Neural crest cell (in vitro differentiated cells): Measurements from ENCODE around the gene OR9G4. TPM values are rescaled to one million over a fixed set of nuclear protein-coding genes. Genes with fewer than 3 reads are reported as not detected.

ENCODE experiments used
- DNase-seq: peaks from one replicate; pipeline ENCODE4 v3.0.0; 2021; ENCODE audit warnings: low read depth, mixed read lengths, low spot score
- H3K27ac Mint-ChIP-seq: one replicate; pipeline ENCODE4 v1.8.0; 2021; ENCODE audit warnings: mild to moderate bottlenecking, mixed read lengths; ENCODE audit not compliant: unreplicated experiment
- H3K27me3 Mint-ChIP-seq: 2 replicates; pipeline ENCODE4 v1.8.0; 2021; ENCODE audit warnings: low read depth, mild to moderate bottlenecking, mixed read lengths
- H3K36me3 Mint-ChIP-seq: 2 replicates; pipeline ENCODE4 v1.8.0; 2021; ENCODE audit warnings: low read depth, mild to moderate bottlenecking, mixed read lengths
- H3K4me1 Mint-ChIP-seq: 2 replicates; pipeline ENCODE4 v1.8.0; 2021; ENCODE audit warnings: mixed read lengths
- H3K4me3 Mint-ChIP-seq: one replicate; pipeline ENCODE4 v1.8.0; 2021; ENCODE audit warnings: mild to moderate bottlenecking, mixed read lengths
- H3K9me3 Mint-ChIP-seq: 2 replicates; pipeline ENCODE4 v1.8.0; 2021; ENCODE audit warnings: mixed read lengths
- total RNA-seq: library from RNA; stranded (reverse); gene quantifications from 2 replicates; pipeline ENCODE4 v1.2.1, GENCODE V29; 2021
- TF ChIP-seq, protein P1 (sequence below): fragments of 200-600 bp; sonication (generic); conservative IDR thresholded peaks from 2 replicates; pipeline ENCODE4 v1.5.0; 2021; ENCODE audit warnings: antibody characterized with exemption, mild to moderate bottlenecking

Gene OR9G4
- total RNA-seq, 1 donor from 2014 or later, result not detected

DNA sequence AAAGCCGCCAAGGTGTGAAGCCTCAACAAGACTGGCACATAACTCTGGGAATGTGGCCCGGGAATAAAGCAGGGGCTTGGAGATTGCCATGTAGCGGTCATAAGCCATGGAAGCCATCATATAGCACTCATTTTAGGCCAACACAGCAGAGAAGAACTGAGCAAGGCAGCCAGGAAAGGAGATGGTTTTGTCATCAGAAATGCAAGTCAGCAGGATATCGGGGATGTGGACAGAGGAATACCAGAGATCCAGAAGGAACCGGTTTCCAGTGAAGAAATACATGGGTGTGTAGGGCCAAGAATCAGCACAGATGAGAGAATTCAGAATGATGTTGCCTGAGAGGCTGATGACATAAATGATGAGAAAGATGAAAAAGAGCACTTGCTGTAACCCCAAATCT lies 3.0 kb upstream of the OR9G4 start:
- H3K4me3 Mint-ChIP-seq, result no peak overlapping the region

DNA sequence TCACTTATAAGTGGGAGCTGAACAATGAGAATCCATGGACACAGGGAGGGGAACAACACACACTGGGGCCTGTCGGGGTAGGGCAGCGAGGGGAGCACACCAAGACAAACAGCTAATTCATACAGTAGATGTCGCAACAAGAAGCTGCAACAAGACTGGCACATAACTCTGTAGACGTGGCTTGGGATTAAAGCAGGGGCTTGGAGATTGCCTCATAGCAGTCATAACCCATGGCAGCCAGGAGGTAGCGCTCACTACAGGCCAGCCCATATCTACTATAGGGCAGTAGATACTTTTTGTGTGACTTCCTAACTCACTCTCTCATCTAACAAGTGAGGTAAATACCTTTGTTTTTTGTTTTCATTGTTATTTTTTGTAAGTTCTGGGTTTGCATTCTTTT lies 1.7 kb upstream of the OR9G4 start:
- no peak for DNase-seq
- no peak overlapping the region for H3K4me3 Mint-ChIP-seq
- no peaks in the 10 kb centered on the region for H3K36me3 Mint-ChIP-seq

More for the DNA sequence above, 3.0 kb upstream of the OR9G4 start:
- Mint-ChIP-seq H3K27ac (no peak overlapping the region), H3K36me3 (no peaks in the 10 kb centered on the region), H3K27me3 (no peaks in the 10 kb centered on the region), H3K9me3 (peaks cover 5% of the 10 kb centered on the region), H3K4me1 (no peaks in the 10 kb centered on the region)
- TF ChIP-seq, protein P1, sequence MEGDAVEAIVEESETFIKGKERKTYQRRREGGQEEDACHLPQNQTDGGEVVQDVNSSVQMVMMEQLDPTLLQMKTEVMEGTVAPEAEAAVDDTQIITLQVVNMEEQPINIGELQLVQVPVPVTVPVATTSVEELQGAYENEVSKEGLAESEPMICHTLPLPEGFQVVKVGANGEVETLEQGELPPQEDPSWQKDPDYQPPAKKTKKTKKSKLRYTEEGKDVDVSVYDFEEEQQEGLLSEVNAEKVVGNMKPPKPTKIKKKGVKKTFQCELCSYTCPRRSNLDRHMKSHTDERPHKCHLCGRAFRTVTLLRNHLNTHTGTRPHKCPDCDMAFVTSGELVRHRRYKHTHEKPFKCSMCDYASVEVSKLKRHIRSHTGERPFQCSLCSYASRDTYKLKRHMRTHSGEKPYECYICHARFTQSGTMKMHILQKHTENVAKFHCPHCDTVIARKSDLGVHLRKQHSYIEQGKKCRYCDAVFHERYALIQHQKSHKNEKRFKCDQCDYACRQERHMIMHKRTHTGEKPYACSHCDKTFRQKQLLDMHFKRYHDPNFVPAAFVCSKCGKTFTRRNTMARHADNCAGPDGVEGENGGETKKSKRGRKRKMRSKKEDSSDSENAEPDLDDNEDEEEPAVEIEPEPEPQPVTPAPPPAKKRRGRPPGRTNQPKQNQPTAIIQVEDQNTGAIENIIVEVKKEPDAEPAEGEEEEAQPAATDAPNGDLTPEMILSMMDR, result no peak
- DNase-seq, result no peak

DNA sequence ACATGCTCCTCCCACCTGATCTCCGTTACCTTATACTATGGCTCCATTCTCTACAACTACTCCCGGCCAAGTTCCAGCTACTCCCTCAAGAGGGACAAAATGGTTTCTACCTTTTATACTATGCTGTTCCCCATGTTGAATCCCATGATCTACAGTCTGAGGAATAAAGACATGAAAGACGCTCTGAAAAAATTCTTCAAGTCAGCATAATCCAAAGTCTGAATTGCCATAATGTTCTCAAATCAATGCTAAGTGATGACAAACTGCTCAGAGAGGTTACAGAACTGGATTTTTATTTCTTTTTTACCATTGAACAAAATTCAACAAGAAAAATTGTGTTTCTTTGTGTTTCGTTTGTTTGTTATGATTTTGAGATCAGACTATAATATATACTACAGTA lies 7.6 kb downstream of the OR9G4 start:
- no peaks in the 10 kb centered on the region for H3K27me3 Mint-ChIP-seq
- TF ChIP-seq, protein P1, result no peak
- peaks cover 6% of the 10 kb centered on the region for H3K9me3 Mint-ChIP-seq
- H3K4me1 Mint-ChIP-seq, result no peaks in the 10 kb centered on the region
- no peak for DNase-seq
- no peak overlapping the region for H3K27ac Mint-ChIP-seq
- no peaks in the 10 kb centered on the region for H3K36me3 Mint-ChIP-seq
- no peak overlapping the region for H3K4me3 Mint-ChIP-seq

More for the DNA sequence above, 1.7 kb upstream of the OR9G4 start:
- Mint-ChIP-seq H3K27me3 (no peaks in the 10 kb centered on the region), H3K4me1 (no peaks in the 10 kb centered on the region), H3K27ac (no peak overlapping the region), H3K9me3 (peaks cover 5% of the 10 kb centered on the region)
- TF ChIP-seq, protein P1, result no peak

DNA sequence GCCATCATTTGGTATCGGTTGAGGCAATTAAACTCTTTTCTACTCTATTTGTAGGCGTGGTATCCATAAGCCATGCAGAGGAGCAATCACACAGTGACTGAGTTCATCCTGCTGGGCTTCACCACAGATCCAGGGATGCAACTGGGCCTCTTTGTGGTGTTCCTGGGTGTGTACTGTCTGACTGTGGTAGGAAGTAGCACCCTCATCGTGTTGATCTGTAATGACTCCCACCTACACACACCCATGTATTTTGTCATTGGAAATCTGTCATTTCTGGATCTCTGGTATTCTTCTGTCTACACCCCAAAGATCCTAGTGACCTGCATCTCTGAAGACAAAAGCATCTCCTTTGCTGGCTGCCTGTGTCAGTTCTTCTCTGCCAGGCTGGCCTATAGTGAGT lies 8.4 kb downstream of the OR9G4 start:
- no peak for DNase-seq
- Mint-ChIP-seq H3K4me3 (no peak overlapping the region), H3K27ac (no peak overlapping the region), H3K36me3 (no peaks in the 10 kb centered on the region), H3K4me1 (no peaks in the 10 kb centered on the region), H3K27me3 (no peaks in the 10 kb centered on the region), H3K9me3 (peaks cover 6% of the 10 kb centered on the region)
- TF ChIP-seq, protein P1, result no peak

DNA sequence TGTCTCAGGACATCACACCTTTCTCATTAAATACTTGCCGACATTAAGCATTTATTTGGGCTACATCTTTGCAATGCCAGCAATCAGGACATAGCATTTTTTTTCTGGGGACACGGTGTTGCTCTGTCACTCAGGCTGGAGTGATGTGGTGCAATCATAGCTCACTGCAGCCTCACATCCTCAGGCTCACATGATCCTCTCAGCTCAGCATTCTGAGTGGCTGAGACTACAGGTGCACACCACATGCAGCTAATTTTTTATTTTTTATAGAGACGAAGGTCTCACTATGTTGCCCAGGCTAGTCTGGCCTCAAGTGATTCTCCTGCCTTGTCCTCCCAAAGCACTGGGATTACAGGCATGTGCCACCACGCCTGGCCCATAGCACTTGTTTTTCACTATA lies 28.0 kb downstream of the OR9G4 start:
- no peaks in the 10 kb centered on the region for H3K9me3 Mint-ChIP-seq
- TF ChIP-seq, protein P1, result no peak
- H3K4me1 Mint-ChIP-seq, result no peaks in the 10 kb centered on the region
- H3K27ac Mint-ChIP-seq, result no peak overlapping the region
- no peak overlapping the region for H3K4me3 Mint-ChIP-seq
- no peak for DNase-seq
- no peaks in the 10 kb centered on the region for H3K36me3 Mint-ChIP-seq
- peaks cover 5% of the 10 kb centered on the region for H3K27me3 Mint-ChIP-seq

DNA sequence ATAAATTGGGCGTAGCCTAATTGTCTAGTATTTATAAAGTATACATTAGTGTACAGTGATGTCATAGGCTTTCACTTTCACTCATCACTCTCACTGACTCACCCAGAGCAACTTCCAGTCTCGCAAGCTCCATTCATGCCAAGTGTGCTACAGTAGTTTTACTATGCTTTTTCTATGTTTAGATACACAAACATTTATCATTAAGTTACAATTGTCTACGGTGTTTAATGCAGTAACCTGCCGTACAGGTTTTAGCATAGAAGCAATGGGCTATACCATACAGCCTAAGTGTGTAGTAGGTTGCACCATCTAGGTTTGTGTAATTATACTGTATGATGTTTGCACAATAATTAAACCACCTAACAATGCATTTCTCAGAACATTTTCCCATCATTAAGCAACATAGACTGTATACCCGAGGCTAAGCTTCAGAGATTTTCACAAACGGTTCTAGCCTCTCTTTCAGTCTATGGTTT lies 32.1 kb downstream of the OR9G4 start:
- DNase-seq, result no peak
- H3K27ac Mint-ChIP-seq, result no peak overlapping the region
- H3K36me3 Mint-ChIP-seq, result no peaks in the 10 kb centered on the region
- H3K4me3 Mint-ChIP-seq, result no peak overlapping the region
- no peaks in the 10 kb centered on the region for H3K27me3 Mint-ChIP-seq
- H3K9me3 Mint-ChIP-seq, result no peaks in the 10 kb centered on the region
- TF ChIP-seq, protein P1, result no peak
- H3K4me1 Mint-ChIP-seq, result no peaks in the 10 kb centered on the region
